Neural progenitor cell (in vitro differentiated cells): ENCODE results near the gene PPFIA4.

Source experiments
- EZH2phosphoT487 ChIP-seq: fragments of 200-600 bp; sonication (generic); IDR thresholded peaks from 2 replicates; pipeline ENCODE4 v1.6.1; 2017; ENCODE audit warnings: antibody characterized with exemption
- TF ChIP-seq, protein P1 (sequence below): fragments of 200-600 bp; sonication (generic); IDR thresholded peaks from 2 replicates; pipeline ENCODE4 v1.5.1; 2017; ENCODE audit warnings: antibody characterized with exemption, mild to moderate bottlenecking

DNA sequence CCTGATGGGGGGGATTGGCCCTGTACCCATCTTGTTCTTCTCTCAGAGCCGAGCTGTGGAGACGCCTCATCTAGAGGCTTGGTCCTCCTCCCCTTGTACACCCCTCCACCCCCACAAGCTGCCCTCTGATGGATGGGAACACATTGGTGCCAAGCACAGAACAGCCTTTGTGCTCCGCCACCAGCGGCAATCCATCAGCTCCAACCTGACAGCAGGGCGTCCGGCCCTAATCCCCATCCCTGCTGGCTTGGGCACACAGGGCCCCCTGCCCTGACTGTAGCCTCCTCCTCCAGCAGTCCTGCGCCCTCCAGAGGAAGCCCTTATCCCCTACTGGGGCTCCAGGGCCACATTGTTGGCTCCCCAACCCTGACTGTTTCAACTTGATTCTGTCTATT lies 63.4 kb downstream of the PPFIA4 start:
- TF ChIP-seq, protein P1, sequence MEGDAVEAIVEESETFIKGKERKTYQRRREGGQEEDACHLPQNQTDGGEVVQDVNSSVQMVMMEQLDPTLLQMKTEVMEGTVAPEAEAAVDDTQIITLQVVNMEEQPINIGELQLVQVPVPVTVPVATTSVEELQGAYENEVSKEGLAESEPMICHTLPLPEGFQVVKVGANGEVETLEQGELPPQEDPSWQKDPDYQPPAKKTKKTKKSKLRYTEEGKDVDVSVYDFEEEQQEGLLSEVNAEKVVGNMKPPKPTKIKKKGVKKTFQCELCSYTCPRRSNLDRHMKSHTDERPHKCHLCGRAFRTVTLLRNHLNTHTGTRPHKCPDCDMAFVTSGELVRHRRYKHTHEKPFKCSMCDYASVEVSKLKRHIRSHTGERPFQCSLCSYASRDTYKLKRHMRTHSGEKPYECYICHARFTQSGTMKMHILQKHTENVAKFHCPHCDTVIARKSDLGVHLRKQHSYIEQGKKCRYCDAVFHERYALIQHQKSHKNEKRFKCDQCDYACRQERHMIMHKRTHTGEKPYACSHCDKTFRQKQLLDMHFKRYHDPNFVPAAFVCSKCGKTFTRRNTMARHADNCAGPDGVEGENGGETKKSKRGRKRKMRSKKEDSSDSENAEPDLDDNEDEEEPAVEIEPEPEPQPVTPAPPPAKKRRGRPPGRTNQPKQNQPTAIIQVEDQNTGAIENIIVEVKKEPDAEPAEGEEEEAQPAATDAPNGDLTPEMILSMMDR, result peak; percentile 17
- no peak for TF ChIP-seq EZH2phosphoT487
